ENCODE measurements around the gene HDAC4.

Gene HDAC4

DNA sequence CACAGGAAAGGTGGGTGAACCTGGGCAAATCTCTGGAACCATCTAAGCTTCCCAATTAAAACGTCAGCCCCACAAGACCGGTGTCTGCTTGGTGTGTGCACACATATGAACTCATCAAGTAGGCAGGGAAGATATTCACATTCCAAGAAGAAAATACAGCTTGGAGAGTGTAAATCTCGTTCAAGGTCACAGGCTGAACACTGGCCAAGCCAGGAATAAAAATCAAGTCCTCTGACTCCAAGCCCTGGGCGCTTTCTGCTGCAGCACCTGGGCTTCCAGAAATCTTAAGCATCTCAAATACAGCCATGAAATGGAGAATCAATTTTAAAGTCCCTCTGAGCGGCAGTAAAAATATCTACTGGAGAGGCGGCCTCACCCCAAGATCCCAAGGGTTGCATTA is 402.0 kb downstream of the HDAC4 start:
- no peak for DNase-seq (ENCODE audit: low read depth, low spot score)
- Histone ChIP-seq H3K4me3 (ENCODE audit: insufficient read length, low read depth) (no peak overlapping the region), H3K9me3 (ENCODE audit: insufficient read depth, low read length) (peaks cover 15% of the 10 kb centered on the region), H3K9ac (ENCODE audit: insufficient read length, low read depth) (no peak overlapping the region), H3K36me3 (ENCODE audit: insufficient read depth, insufficient read length, low read length) (no peaks in the 10 kb centered on the region), H3K4me1 (ENCODE audit: insufficient read depth, insufficient read length) (no peaks in the 10 kb centered on the region), H3K27me3 (ENCODE audit: insufficient read depth, insufficient read length) (no peaks in the 10 kb centered on the region)
- TF ChIP-seq YY1 (IDR thresholded peaks at IDR 0.05; ENCODE audit: insufficient read depth, insufficient read length): no peak
- TF ChIP-seq ZNF274 (IDR thresholded peaks at IDR 0.05; ENCODE audit: low read depth, low read length): no peak
- no peak for TF ChIP-seq SUZ12 (IDR thresholded peaks at IDR 0.05; ENCODE audit: extremely low read depth, insufficient read depth, insufficient read length)
